A549 (cell line): ENCODE results near the gene SRC. TPM values are rescaled to one million over a fixed set of nuclear protein-coding genes. Genes with fewer than 3 reads are reported as not detected.

Experiments used
- ATAC-seq, 2 experiments: fragments of 200-7000 bp in 1 of 2; fragments of >200 bp in 1 of 2; cut with Nextera tagmentation in 1 of 2; cut with Tn5 transposase in 1 of 2; 3 replicates each; pipeline versions ENCODE4 v1.8.0 to v1.9.1; 2018 to 2020; ENCODE audit warnings: mild to moderate bottlenecking in 1 of 2, moderate library complexity in 1 of 2
- CTCF ChIA-PET: fragments of 300-600 bp; sonication (Branson Sonifier 250); formaldehyde crosslinking; extraction: SDS; loops from one replicate; lab custom pipeline; 2021; ENCODE audit warnings: antibody characterized with exemption, inconsistent platforms; lab: Yijun Ruan, JAX
- POLR2A ChIA-PET: fragments of 350-600 bp; formaldehyde crosslinking; extraction: SDS; loops from one replicate; lab custom pipeline; 2021; ENCODE audit warnings: antibody characterized with exemption, inconsistent platforms; lab: Yijun Ruan, JAX
- DNase-seq, 2 experiments: peaks; one replicate each; pipeline versions ENCODE4 v3.0.0 to v3.0.0-alpha.2; 2011 to 2016; ENCODE audit warnings: low read depth in 1 of 2, low spot score in 1 of 2
- FAIRE-seq: peaks from 2 replicates; lab custom pipeline; 2011; peaks lifted over from hg19 to GRCh38; lab: Jason Lieb, UNC
- H3K27ac ChIP-seq, 2 experiments: fragments of >200 bp; sonication (Bioruptor Twin); formaldehyde crosslinking; 3 replicates each; pipeline ENCODE4 v1.5.1; 2016 to 2017
- H3K4me1 ChIP-seq: fragments of >200 bp; sonication (Bioruptor Twin); formaldehyde crosslinking; 3 replicates; pipeline ENCODE4 v1.6.1; 2016
- H3K4me2 ChIP-seq: fragments of >200 bp; sonication (Bioruptor Twin); formaldehyde crosslinking; 3 replicates; pipeline ENCODE4 v1.6.1; 2016
- H3K4me3 ChIP-seq: fragments of >200 bp; sonication (Bioruptor Twin); formaldehyde crosslinking; 3 replicates; pipeline ENCODE4 v1.5.1; 2016
- H3K9me3 ChIP-seq: fragments of >200 bp; sonication (Bioruptor Twin); formaldehyde crosslinking; 3 replicates; pipeline ENCODE4 v1.6.1; 2016
- CBX2 ChIP-seq: fragments of 200-600 bp; sonication (generic); IDR thresholded peaks from 2 replicates; pipeline ENCODE4 v1.6.1; 2016; ENCODE audit warnings: low read depth, mild to moderate bottlenecking, borderline replicate concordance
- EP300 ChIP-seq, 2 experiments: fragments of >200 bp; sonication (Bioruptor Twin); formaldehyde crosslinking; IDR thresholded peaks; 2 replicates in 1 of 2; 3 replicates in 1 of 2; pipeline ENCODE4 v1.6.1; 2016 to 2017
- GATA3 ChIP-seq: IDR thresholded peaks from 2 replicates; pipeline ENCODE4 v1.6.1; 2012; ENCODE audit warnings: borderline replicate concordance
- HDAC2 ChIP-seq: fragments of 200-600 bp; sonication (generic); IDR thresholded peaks from 2 replicates; pipeline ENCODE4 v1.6.1; 2016
- HOXB13 ChIP-seq: fragments of 250-450 bp; sonication (Bioruptor Pico); IDR thresholded peaks from 2 replicates; pipeline ENCODE4 v1.5.0; 2020; ENCODE audit warnings: low read depth, mild to moderate bottlenecking, moderate library complexity
- HOXB5 ChIP-seq: fragments of 250-450 bp; sonication (Bioruptor Pico); IDR thresholded peaks from 2 replicates; pipeline ENCODE4 v1.5.0; 2020; ENCODE audit warnings: mild to moderate bottlenecking, moderate library complexity
- KDM1A ChIP-seq: fragments of 200-600 bp; sonication (generic); IDR thresholded peaks from 2 replicates; pipeline ENCODE4 v1.6.1; 2016; ENCODE audit warnings: low read depth, mild to moderate bottlenecking
- KDM5A ChIP-seq: fragments of 200-600 bp; sonication (generic); IDR thresholded peaks from 2 replicates; pipeline ENCODE4 v1.6.1; 2016; ENCODE audit warnings: antibody characterized with exemption, mild to moderate bottlenecking
- MAFK ChIP-seq: fragments of 450-650 bp; IDR thresholded peaks from 2 replicates; pipeline ENCODE4 v1.6.1; 2014; ENCODE audit not compliant: partially characterized antibody
- MAZ ChIP-seq: fragments of 150-350 bp; IDR thresholded peaks from 2 replicates; pipeline ENCODE4 v1.6.1; 2014; ENCODE audit warnings: antibody characterized with exemption, low read depth, low read length, borderline replicate concordance
- NPAS2 ChIP-seq: fragments of 250-450 bp; sonication (Bioruptor Pico); IDR thresholded peaks from 2 replicates; pipeline ENCODE4 v1.8.0; 2022; ENCODE audit warnings: mild to moderate bottlenecking, moderate library complexity, borderline replicate concordance
- NR3C1 ChIP-seq: fragments of >200 bp; sonication (Bioruptor Twin); formaldehyde crosslinking; IDR thresholded peaks from 3 replicates; pipeline ENCODE4 v1.6.1; 2017
- PHF8 ChIP-seq: fragments of 200-600 bp; sonication (generic); IDR thresholded peaks from 2 replicates; pipeline ENCODE4 v1.6.1; 2016; ENCODE audit warnings: low read depth, mild to moderate bottlenecking, antibody characterized with exemption, moderate library complexity, borderline replicate concordance
- POLR2A ChIP-seq: IDR thresholded peaks from 2 replicates; pipeline ENCODE4 v1.6.1; 2012; ENCODE audit warnings: mild to moderate bottlenecking, low read length
- RAD21 ChIP-seq, 2 experiments: fragments of >200 bp in 1 of 2; sonication (Bioruptor Twin) in 1 of 2; formaldehyde crosslinking in 1 of 2; IDR thresholded peaks in 1 of 2; conservative IDR thresholded peaks in 1 of 2; 2 replicates in 1 of 2; 3 replicates in 1 of 2; pipeline ENCODE4 v1.6.1; 2012 to 2018; ENCODE audit warnings: inconsistent platforms in 1 of 2
- RCOR1 ChIP-seq: fragments of 150-350 bp; IDR thresholded peaks from 2 replicates; pipeline ENCODE4 v1.6.1; 2014; ENCODE audit warnings: antibody characterized with exemption, low read length, low read depth
- SMC3 ChIP-seq: fragments of >200 bp; sonication (Bioruptor Twin); formaldehyde crosslinking; IDR thresholded peaks from 3 replicates; pipeline ENCODE4 v1.6.1; 2018; ENCODE audit warnings: inconsistent platforms
- ZFP36 ChIP-seq: fragments of 450-650 bp; IDR thresholded peaks from 2 replicates; pipeline ENCODE4 v1.6.1; 2014; ENCODE audit warnings: borderline replicate concordance; ENCODE audit not compliant: partially characterized antibody
- ZNF302 ChIP-seq: fragments of 250-450 bp; sonication (Bioruptor Pico); IDR thresholded peaks from 2 replicates; pipeline ENCODE4 v1.9.0; 2021; ENCODE audit warnings: inconsistent platforms, mild to moderate bottlenecking, moderate library complexity
- WGBS: methylation state at CpG from one replicate; pipeline ENCODE4 v1.1.6; 2017; ENCODE audit errors: missing lambda C conversion rate; 5-methylcytosine and 5-hydroxymethylcytosine counted together
- polyA plus RNA-seq, 4 experiments: library from polyadenylated mRNA; depleted of rRNA in 3 of 4; stranded (reverse); fragments of >200 nt; fragmentation: RNase III in 1 of 4; extraction: RNeasy Plus Mini Kit Qiagen cat#74134 plus additional on column Dnase treatment in 1 of 4; gene quantifications; 2 replicates in 3 of 4; 3 replicates in 1 of 4; pipeline ENCODE4 v1.2.3, GENCODE V29; 2011 to 2017
- TF ChIP-seq, protein P1 (sequence below): fragments of 450-650 bp; IDR thresholded peaks from 2 replicates; pipeline ENCODE4 v1.6.1; 2014; ENCODE audit warnings: antibody characterized with exemption
- TF ChIP-seq, protein P2 (sequence below): fragments of 200-600 bp; sonication (generic); IDR thresholded peaks from 2 replicates; pipeline ENCODE4 v1.6.1; 2016; ENCODE audit warnings: antibody characterized with exemption, mild to moderate bottlenecking, moderate library complexity
- TF ChIP-seq, protein P3 (sequence below): fragments of 250-450 bp; sonication (Bioruptor Pico); IDR thresholded peaks from 2 replicates; pipeline ENCODE4 v1.5.0; 2020; ENCODE audit warnings: low read depth, mild to moderate bottlenecking, moderate library complexity
- TF ChIP-seq, protein P4 (sequence below): fragments of >200 bp; sonication (Bioruptor Twin); formaldehyde crosslinking; IDR thresholded peaks from 3 replicates; pipeline ENCODE4 v1.6.1; 2016
- TF ChIP-seq, protein P5 (sequence below): fragments of 150-350 bp; IDR thresholded peaks from 2 replicates; pipeline ENCODE4 v1.6.1; 2014; ENCODE audit warnings: low read depth, mild to moderate bottlenecking, low read length

Gene SRC
- polyA plus RNA-seq, 2 of the 4 experiments (the other 2 are of a cell fraction) = 139 to 154 TPM

DNA sequence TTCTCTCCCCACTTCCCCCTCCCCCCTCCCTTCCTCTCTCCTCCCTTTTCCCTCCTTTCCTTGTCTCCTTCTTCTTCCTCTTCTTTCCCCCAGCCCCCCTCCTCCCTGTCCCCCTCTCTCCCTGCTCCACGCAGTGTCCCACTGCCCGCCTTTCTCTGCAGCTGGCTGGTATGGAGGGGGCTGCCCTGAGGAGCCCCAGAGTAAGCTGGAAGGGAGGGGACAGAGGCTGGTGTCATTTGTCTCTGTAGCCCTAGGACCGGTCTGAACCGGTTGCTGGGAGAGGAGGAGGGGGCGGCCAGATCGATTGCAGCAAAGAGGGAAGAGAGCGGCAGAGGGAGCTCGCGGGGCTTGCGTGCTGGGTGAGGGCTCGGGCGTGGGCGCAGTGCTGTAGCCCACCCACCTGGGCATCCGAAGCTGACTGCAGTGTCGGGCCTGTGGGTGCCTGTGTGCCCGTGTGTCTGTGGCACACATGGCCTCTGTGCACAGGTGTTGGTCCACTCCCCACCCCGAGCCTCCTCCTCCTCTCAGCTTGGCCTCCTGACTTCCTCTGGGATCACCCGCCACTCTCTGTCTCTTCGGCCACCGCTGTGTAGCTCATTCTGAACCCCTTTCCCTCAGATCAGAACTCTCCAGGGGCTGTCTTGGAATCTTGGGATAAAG lies 50.6 kb downstream of the SRC start:
- CTCF ChIA-PET = interaction anchor here (0.5 to 6.4 kb wide), 10 partner anchors 10 to 126 kb away, joined by 3 to 49 read pairs (median 4); no protein-coding TSS in a partner anchor
- 80% methylated on average over 18 of the region's 20 CpGs for WGBS
- POLR2A ChIA-PET = interaction anchor here (1.3 kb wide), 1 partner anchor 107 kb away, joined by 5 read pairs; the partner anchor contains the start of gene MANBAL
- ATAC-seq (no peak), FAIRE-seq (no peak), DNase-seq (no peak)
- Histone ChIP-seq H3K9me3 (no peaks in the 10 kb centered on the region), H3K27ac (peak overlapping the region; percentile 69 to 84; a peak in 5 of 6 replicates), H3K4me3 (no peak overlapping the region), H3K4me2 (peak overlapping the region; percentile 25; the same call in 2 of the 3 replicates), H3K4me1 (peaks cover 60% of the 10 kb centered on the region)
- TF ChIP-seq, protein P1, sequence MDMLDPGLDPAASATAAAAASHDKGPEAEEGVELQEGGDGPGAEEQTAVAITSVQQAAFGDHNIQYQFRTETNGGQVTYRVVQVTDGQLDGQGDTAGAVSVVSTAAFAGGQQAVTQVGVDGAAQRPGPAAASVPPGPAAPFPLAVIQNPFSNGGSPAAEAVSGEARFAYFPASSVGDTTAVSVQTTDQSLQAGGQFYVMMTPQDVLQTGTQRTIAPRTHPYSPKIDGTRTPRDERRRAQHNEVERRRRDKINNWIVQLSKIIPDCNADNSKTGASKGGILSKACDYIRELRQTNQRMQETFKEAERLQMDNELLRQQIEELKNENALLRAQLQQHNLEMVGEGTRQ = no peak
- TF ChIP-seq NPAS2 (no peak), MAFK (no peak), CBX2 (no peak), GATA3 (no peak)
- TF ChIP-seq, protein P2, sequence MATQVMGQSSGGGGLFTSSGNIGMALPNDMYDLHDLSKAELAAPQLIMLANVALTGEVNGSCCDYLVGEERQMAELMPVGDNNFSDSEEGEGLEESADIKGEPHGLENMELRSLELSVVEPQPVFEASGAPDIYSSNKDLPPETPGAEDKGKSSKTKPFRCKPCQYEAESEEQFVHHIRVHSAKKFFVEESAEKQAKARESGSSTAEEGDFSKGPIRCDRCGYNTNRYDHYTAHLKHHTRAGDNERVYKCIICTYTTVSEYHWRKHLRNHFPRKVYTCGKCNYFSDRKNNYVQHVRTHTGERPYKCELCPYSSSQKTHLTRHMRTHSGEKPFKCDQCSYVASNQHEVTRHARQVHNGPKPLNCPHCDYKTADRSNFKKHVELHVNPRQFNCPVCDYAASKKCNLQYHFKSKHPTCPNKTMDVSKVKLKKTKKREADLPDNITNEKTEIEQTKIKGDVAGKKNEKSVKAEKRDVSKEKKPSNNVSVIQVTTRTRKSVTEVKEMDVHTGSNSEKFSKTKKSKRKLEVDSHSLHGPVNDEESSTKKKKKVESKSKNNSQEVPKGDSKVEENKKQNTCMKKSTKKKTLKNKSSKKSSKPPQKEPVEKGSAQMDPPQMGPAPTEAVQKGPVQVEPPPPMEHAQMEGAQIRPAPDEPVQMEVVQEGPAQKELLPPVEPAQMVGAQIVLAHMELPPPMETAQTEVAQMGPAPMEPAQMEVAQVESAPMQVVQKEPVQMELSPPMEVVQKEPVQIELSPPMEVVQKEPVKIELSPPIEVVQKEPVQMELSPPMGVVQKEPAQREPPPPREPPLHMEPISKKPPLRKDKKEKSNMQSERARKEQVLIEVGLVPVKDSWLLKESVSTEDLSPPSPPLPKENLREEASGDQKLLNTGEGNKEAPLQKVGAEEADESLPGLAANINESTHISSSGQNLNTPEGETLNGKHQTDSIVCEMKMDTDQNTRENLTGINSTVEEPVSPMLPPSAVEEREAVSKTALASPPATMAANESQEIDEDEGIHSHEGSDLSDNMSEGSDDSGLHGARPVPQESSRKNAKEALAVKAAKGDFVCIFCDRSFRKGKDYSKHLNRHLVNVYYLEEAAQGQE = no peak
- TF ChIP-seq, protein P3, sequence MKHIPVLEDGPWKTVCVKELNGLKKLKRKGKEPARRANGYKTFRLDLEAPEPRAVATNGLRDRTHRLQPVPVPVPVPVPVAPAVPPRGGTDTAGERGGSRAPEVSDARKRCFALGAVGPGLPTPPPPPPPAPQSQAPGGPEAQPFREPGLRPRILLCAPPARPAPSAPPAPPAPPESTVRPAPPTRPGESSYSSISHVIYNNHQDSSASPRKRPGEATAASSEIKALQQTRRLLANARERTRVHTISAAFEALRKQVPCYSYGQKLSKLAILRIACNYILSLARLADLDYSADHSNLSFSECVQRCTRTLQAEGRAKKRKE = no peak

DNA sequence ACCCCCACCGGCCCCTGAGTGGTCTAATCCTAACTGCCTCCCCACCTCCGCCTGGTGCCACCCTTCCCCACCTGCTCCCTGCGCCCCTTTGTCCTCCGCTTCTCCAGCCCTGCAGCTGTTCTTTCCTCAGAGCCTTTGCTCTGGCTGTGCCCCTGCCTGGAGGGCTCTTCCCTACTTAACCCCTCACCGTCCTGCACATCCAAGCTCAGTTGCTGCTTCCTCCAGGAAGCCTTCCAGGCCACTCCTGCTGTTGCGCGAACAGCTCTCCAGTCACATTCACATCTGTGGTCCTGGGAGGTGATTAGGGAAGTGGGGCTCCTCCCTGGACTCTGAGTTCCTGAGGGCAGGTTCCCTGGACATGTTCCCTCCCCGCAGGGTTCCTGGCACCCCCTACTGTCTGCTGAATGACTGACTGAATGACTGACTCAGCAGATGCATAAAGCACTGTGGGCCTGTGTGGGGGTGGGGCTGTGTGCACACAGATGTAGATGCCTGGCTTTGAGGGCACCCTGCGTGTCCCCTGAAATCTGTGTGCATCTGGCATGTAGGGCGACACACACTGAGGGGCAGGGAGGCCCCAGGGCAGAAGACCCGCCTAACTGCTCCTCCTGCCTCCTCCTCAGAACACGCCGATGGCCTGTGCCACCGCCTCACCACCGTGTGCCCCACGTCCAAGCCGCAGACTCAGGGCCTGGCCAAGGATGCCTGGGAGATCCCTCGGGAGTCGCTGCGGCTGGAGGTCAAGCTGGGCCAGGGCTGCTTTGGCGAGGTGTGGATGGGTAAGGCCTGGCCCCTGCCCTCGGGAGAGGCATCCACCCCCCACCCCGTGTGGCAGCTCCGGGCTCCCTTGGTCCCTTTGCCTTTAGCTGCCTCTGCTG lies 51.4 kb downstream of the SRC start:
- CTCF ChIA-PET = interaction anchor here (0.5 to 6.4 kb wide), 10 partner anchors 9 to 127 kb away, joined by 3 to 49 read pairs (median 4); no protein-coding TSS in a partner anchor
- WGBS = 79% methylated on average over 13 of the region's 24 CpGs
- H3K4me1 ChIP-seq = peaks cover 54% of the 10 kb centered on the region

More for the DNA sequence above, 51.4 kb downstream of the SRC start:
- H3K4me3 ChIP-seq = no peak overlapping the region
- FAIRE-seq = no peak
- POLR2A ChIA-PET = interaction anchor here (1.3 kb wide), 1 partner anchor 108 kb away, joined by 5 read pairs; the partner anchor contains the start of gene MANBAL
- peak overlapping the region; percentile 69 to 84; a peak in 5 of 6 replicates for H3K27ac ChIP-seq
- TF ChIP-seq KDM1A (0 out of 2 replicates have a peak, but pooled peaks have one; percentile 25), MAZ (no peak), PHF8 (no peak), NR3C1 (no peak), RCOR1 (no peak), SMC3 (peak; percentile 23; the same call in 1 of the 3 replicates), ZNF302 (CRISPR knock-in tag) (no peak), HOXB5 (CRISPR knock-in tag) (no peak), POLR2A (no peak), ZFP36 (peak; percentile 99), HOXB13 (CRISPR knock-in tag) (no peak), KDM5A (no peak), HDAC2 (no peak), EP300 (IDR thresholded peaks at IDR 0.05) (no peak), MAFK (peak; percentile 97), RAD21 (conservative IDR thresholded peaks at IDR 0.05 in 1 of 2, IDR thresholded peaks at IDR 0.05 in 1 of 2) (0 out of 5 replicates have a peak, but pooled peaks of 1 of the 2 experiments have one; percentile 11), GATA3 (no peak)
- TF ChIP-seq, protein P4, sequence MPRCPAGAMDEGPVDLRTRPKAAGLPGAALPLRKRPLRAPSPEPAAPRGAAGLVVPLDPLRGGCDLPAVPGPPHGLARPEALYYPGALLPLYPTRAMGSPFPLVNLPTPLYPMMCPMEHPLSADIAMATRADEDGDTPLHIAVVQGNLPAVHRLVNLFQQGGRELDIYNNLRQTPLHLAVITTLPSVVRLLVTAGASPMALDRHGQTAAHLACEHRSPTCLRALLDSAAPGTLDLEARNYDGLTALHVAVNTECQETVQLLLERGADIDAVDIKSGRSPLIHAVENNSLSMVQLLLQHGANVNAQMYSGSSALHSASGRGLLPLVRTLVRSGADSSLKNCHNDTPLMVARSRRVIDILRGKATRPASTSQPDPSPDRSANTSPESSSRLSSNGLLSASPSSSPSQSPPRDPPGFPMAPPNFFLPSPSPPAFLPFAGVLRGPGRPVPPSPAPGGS = no peak
- TF ChIP-seq, protein P5, sequence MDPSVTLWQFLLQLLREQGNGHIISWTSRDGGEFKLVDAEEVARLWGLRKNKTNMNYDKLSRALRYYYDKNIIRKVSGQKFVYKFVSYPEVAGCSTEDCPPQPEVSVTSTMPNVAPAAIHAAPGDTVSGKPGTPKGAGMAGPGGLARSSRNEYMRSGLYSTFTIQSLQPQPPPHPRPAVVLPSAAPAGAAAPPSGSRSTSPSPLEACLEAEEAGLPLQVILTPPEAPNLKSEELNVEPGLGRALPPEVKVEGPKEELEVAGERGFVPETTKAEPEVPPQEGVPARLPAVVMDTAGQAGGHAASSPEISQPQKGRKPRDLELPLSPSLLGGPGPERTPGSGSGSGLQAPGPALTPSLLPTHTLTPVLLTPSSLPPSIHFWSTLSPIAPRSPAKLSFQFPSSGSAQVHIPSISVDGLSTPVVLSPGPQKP = no peak
- no peaks in the 10 kb centered on the region for H3K9me3 ChIP-seq
- peak; percentile 44 to 72 for DNase-seq
- ATAC-seq = peak; percentile 16 to 22; a peak in 4 of 6 replicates
- H3K4me2 ChIP-seq = peak overlapping the region; percentile 25; the same call in 2 of the 3 replicates
